ENCODE data around the gene SATL1. TPM values are rescaled to one million over a fixed set of nuclear protein-coding genes. Genes with fewer than 3 reads are reported as not detected.

The SATL1 gene
- total and polyA plus RNA-seq, 2 experiments from 2014 or later: 0.14 to 0.68 TPM

DNA sequence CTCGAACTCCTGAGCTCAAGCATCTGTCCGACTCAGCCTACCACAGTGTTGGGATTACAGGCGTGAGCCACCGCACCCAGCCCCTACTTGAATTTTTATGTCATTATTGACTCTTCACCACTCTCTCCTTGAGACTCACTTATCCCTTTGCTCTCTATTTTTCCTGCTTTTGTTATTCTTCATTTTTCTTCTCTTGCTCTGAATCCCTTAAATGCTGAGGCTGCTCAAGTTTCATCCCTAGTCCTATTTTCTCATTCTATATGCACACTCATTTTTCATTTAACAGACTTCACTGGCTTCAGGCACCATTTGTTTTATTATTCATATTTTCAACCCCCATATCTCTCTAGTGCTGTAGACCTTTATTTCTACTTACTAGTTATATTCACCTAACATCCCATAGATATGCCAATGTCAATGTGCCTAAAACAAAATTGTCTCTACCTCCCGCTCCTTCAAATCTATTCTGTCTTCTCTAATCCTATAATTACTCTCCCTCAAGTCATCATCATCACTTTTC lies 154.2 kb downstream of the SATL1 start:
- Mint-ChIP-seq H3K27ac (no peak overlapping the region), H3K36me3 (ENCODE audit: low read depth) (peaks cover 33% of the 10 kb centered on the region), H3K4me3 (no peak overlapping the region), H3K27me3 (ENCODE audit: insufficient read depth, low read depth, poor library complexity) (peaks cover 6% of the 10 kb centered on the region), H3K9me3 (peaks cover 8% of the 10 kb centered on the region; the same call in 1 of the 3 replicates), H3K4me1 (no peaks in the 10 kb centered on the region)
- Histone ChIP-seq H2AFZ (no peak overlapping the region), H3F3A (replicated peaks; ENCODE audit: low read depth) (no peaks in the 10 kb centered on the region), H3K27me3 (ENCODE audit: insufficient read depth) (no peaks in the 10 kb centered on the region), H3K4me2 (no peak overlapping the region), H3K27ac (ENCODE audit: low read depth) (no peak overlapping the region), H3K4me3 (no peak overlapping the region), H4K20me1 (replicated peaks; ENCODE audit: insufficient read depth) (no peaks in the 10 kb centered on the region), H3K79me2 (replicated peaks; ENCODE audit: insufficient read depth) (no peaks in the 10 kb centered on the region), H3K4me1 (ENCODE audit: insufficient read depth) (no peaks in the 10 kb centered on the region), H3K9me2 (ENCODE audit: insufficient read depth) (no peaks in the 10 kb centered on the region), H3K36me3 (ENCODE audit: insufficient read depth) (no peaks in the 10 kb centered on the region)
- TF ChIP-seq CREB1 (CRISPR knock-in tag; IDR thresholded peaks at IDR 0.05; ENCODE audit: low read depth) (no peak), NANOG (IDR thresholded peaks at IDR 0.05; ENCODE audit: borderline replicate concordance) (no peak), STAT1 (IDR thresholded peaks at IDR 0.05; ENCODE audit: unreplicated experiment) (no peak), JUNB (IDR thresholded peaks at IDR 0.05; ENCODE audit: unreplicated experiment) (no peak), EZH2 (IDR thresholded peaks at IDR 0.05; ENCODE audit: low read depth, unreplicated experiment) (no peak), ZNF114 (CRISPR knock-in tag; IDR thresholded peaks at IDR 0.05) (no peak), POLR2AphosphoS5 (IDR thresholded peaks at IDR 0.05; ENCODE audit: low read depth) (no peak), EZH2phosphoT487 (IDR thresholded peaks at IDR 0.05; ENCODE audit: unreplicated experiment) (no peak), ZNF331 (CRISPR knock-in tag; IDR thresholded peaks at IDR 0.05; ENCODE audit: low read depth) (no peak)
- TF ChIP-seq, protein P1, sequence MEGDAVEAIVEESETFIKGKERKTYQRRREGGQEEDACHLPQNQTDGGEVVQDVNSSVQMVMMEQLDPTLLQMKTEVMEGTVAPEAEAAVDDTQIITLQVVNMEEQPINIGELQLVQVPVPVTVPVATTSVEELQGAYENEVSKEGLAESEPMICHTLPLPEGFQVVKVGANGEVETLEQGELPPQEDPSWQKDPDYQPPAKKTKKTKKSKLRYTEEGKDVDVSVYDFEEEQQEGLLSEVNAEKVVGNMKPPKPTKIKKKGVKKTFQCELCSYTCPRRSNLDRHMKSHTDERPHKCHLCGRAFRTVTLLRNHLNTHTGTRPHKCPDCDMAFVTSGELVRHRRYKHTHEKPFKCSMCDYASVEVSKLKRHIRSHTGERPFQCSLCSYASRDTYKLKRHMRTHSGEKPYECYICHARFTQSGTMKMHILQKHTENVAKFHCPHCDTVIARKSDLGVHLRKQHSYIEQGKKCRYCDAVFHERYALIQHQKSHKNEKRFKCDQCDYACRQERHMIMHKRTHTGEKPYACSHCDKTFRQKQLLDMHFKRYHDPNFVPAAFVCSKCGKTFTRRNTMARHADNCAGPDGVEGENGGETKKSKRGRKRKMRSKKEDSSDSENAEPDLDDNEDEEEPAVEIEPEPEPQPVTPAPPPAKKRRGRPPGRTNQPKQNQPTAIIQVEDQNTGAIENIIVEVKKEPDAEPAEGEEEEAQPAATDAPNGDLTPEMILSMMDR (conservative IDR thresholded peaks at IDR 0.05; ENCODE audit: low read depth in 2 of 2): no peak
- TF ChIP-seq, protein P2, sequence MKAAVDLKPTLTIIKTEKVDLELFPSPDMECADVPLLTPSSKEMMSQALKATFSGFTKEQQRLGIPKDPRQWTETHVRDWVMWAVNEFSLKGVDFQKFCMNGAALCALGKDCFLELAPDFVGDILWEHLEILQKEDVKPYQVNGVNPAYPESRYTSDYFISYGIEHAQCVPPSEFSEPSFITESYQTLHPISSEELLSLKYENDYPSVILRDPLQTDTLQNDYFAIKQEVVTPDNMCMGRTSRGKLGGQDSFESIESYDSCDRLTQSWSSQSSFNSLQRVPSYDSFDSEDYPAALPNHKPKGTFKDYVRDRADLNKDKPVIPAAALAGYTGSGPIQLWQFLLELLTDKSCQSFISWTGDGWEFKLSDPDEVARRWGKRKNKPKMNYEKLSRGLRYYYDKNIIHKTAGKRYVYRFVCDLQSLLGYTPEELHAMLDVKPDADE (IDR thresholded peaks at IDR 0.05): no peak
- TF ChIP-seq, protein P3, sequence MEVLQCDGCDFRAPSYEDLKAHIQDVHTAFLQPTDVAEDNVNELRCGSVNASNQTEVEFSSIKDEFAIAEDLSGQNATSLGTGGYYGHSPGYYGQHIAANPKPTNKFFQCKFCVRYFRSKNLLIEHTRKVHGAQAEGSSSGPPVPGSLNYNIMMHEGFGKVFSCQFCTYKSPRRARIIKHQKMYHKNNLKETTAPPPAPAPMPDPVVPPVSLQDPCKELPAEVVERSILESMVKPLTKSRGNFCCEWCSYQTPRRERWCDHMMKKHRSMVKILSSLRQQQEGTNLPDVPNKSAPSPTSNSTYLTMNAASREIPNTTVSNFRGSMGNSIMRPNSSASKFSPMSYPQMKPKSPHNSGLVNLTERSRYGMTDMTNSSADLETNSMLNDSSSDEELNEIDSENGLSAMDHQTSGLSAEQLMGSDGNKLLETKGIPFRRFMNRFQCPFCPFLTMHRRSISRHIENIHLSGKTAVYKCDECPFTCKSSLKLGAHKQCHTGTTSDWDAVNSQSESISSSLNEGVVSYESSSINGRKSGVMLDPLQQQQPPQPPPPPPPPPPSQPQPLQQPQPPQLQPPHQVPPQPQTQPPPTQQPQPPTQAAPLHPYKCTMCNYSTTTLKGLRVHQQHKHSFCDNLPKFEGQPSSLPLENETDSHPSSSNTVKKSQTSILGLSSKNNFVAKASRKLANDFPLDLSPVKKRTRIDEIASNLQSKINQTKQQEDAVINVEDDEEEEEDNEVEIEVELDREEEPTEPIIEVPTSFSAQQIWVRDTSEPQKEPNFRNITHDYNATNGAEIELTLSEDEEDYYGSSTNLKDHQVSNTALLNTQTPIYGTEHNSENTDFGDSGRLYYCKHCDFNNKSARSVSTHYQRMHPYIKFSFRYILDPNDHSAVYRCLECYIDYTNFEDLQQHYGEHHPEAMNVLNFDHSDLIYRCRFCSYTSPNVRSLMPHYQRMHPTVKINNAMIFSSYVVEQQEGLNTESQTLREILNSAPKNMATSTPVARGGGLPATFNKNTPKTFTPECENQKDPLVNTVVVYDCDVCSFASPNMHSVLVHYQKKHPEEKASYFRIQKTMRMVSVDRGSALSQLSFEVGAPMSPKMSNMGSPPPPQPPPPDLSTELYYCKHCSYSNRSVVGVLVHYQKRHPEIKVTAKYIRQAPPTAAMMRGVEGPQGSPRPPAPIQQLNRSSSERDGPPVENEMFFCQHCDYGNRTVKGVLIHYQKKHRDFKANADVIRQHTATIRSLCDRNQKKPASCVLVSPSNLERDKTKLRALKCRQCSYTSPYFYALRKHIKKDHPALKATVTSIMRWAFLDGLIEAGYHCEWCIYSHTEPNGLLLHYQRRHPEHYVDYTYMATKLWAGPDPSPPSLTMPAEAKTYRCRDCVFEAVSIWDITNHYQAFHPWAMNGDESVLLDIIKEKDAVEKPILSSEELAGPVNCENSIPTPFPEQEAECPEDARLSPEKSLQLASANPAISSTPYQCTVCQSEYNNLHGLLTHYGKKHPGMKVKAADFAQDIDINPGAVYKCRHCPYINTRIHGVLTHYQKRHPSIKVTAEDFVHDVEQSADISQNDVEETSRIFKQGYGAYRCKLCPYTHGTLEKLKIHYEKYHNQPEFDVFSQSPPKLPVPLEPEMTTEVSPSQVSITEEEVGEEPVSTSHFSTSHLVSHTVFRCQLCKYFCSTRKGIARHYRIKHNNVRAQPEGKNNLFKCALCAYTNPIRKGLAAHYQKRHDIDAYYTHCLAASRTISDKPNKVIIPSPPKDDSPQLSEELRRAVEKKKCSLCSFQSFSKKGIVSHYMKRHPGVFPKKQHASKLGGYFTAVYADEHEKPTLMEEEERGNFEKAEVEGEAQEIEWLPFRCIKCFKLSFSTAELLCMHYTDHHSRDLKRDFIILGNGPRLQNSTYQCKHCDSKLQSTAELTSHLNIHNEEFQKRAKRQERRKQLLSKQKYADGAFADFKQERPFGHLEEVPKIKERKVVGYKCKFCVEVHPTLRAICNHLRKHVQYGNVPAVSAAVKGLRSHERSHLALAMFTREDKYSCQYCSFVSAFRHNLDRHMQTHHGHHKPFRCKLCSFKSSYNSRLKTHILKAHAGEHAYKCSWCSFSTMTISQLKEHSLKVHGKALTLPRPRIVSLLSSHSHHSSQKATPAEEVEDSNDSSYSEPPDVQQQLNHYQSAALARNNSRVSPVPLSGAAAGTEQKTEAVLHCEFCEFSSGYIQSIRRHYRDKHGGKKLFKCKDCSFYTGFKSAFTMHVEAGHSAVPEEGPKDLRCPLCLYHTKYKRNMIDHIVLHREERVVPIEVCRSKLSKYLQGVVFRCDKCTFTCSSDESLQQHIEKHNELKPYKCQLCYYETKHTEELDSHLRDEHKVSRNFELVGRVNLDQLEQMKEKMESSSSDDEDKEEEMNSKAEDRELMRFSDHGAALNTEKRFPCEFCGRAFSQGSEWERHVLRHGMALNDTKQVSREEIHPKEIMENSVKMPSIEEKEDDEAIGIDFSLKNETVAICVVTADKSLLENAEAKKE (CRISPR knock-in tag; IDR thresholded peaks at IDR 0.05): no peak
- TF ChIP-seq, protein P4, sequence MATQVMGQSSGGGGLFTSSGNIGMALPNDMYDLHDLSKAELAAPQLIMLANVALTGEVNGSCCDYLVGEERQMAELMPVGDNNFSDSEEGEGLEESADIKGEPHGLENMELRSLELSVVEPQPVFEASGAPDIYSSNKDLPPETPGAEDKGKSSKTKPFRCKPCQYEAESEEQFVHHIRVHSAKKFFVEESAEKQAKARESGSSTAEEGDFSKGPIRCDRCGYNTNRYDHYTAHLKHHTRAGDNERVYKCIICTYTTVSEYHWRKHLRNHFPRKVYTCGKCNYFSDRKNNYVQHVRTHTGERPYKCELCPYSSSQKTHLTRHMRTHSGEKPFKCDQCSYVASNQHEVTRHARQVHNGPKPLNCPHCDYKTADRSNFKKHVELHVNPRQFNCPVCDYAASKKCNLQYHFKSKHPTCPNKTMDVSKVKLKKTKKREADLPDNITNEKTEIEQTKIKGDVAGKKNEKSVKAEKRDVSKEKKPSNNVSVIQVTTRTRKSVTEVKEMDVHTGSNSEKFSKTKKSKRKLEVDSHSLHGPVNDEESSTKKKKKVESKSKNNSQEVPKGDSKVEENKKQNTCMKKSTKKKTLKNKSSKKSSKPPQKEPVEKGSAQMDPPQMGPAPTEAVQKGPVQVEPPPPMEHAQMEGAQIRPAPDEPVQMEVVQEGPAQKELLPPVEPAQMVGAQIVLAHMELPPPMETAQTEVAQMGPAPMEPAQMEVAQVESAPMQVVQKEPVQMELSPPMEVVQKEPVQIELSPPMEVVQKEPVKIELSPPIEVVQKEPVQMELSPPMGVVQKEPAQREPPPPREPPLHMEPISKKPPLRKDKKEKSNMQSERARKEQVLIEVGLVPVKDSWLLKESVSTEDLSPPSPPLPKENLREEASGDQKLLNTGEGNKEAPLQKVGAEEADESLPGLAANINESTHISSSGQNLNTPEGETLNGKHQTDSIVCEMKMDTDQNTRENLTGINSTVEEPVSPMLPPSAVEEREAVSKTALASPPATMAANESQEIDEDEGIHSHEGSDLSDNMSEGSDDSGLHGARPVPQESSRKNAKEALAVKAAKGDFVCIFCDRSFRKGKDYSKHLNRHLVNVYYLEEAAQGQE (IDR thresholded peaks at IDR 0.05; ENCODE audit: unreplicated experiment): no peak
- DNase-seq (ENCODE audit: low spot score) (no peak), ATAC-seq (no peak)

All from GM23338 (cell line).